ENCODE results near the gene FGFR2.
A peak's percentile ranks its signal among the peaks of the same experiment; 100 is the strongest.

FGFR2 gene

GRCh38 chr10:121611393-121612159 lies 13.3 kb upstream of the FGFR2 start:
- Histone ChIP-seq H3K27ac (no peak overlapping the region), H3K9ac (no peak overlapping the region), H3K4me2 (no peak overlapping the region), H3K4me1 (peaks cover 21% of the 10 kb centered on the region), H3K36me3 (no peaks in the 10 kb centered on the region), H3K9me3 (no peaks in the 10 kb centered on the region), H3K4me3 (no peak overlapping the region), H4K20me1 (no peaks in the 10 kb centered on the region; the same call in 1 of the 2 replicates), H3K27me3 (peaks cover 16% of the 10 kb centered on the region)
- TF ChIP-seq Cebpa-rat (IDR thresholded peaks at IDR 0.05), result no peak

DNA sequence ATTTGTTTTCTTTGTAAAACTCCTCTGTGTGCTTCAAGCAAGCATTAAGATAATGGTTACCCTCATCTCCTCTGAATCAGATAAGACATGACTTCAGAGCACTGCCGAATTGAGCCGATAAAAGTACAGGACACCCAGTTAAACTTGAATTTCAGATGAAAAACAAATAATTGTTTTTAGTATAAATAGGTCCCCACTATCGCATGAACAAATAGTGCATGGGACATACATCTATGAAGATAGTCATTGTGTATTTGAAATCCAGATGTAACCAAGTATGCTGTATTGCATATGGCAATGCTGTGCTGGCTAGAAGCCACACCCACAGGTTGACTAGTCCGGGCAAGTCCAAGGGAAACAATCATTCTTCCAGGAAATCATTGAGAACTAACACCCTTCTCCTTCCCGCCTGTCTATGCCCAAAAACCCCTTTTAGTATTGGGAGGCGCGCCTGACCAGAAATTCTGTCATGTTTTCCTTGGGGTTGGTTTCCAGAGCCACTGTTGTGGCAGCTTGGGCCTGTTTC lies 12.6 kb upstream of the FGFR2 start:
- Histone ChIP-seq H3K27ac (no peak overlapping the region), H3K27me3 (peaks cover 16% of the 10 kb centered on the region), H3K4me2 (no peak overlapping the region), H4K20me1 (no peaks in the 10 kb centered on the region; the same call in 1 of the 2 replicates), H3K36me3 (no peaks in the 10 kb centered on the region), H3K9me3 (no peaks in the 10 kb centered on the region), H3K4me3 (no peak overlapping the region), H3K9ac (no peak overlapping the region), H3K4me1 (peaks cover 28% of the 10 kb centered on the region)
- no peak for TF ChIP-seq Cebpa-rat (IDR thresholded peaks at IDR 0.05)

DNA sequence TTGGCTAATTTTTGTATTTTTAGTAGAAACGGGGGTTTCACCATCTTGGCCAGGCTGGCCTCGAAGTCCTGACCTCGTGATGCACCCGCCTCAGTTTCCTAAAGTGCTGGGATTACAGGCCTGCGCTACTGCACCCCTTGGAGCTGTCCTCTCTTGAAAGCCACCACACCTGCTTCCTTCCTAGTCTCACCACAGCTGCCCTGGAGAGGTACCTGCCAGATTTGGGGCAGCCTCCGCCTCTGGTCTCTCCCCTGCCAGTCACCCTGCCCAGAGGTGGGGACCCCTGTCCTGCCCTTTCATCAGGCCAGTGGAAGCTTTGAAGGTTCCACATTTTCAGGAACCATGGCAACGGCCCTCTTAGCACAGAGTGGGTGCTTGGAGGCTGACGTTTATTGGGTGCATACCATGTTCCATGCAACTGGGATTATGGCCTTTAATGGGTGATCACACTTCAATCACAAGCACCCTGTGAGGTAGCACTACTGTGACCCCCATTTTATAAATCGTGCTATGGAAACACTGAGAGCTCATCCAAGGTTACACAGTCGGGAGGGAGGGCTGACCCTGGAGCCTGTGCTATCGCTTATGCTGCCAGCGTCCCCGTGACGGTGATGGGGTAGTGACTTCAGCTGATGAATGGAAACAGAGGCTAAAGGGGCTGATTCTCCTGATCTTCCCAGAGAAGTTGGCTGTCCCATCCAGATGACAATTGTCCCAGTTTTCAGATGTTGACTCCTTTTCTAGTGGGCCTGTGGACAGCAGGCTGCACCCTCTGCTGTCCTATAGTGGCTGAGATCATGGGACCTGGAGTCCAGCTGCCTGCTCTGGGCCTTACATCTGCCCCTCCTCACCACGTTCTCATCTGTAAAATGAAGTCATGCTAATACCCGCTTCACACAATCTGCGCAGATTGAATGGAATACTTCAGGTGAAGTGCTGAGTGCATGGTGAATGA lies 11.5 kb upstream of the FGFR2 start:
- Histone ChIP-seq H3K4me3 (no peak overlapping the region), H3K9ac (no peak overlapping the region), H3K27ac (no peak overlapping the region), H3K27me3 (peaks cover 16% of the 10 kb centered on the region), H3K9me3 (no peaks in the 10 kb centered on the region), H4K20me1 (no peaks in the 10 kb centered on the region; the same call in 1 of the 2 replicates), H3K4me2 (no peak overlapping the region), H3K36me3 (no peaks in the 10 kb centered on the region), H3K4me1 (peaks cover 33% of the 10 kb centered on the region)
- no peak for TF ChIP-seq Cebpa-rat (IDR thresholded peaks at IDR 0.05)

GRCh38 chr10:121608469-121609190 lies 10.4 kb upstream of the FGFR2 start:
- H3K4me2 ChIP-seq, result peak overlapping the region; percentile 92
- no peaks in the 10 kb centered on the region for H3K36me3 ChIP-seq
- H3K4me3 ChIP-seq, result peak overlapping the region; percentile 47; the same call in 1 of the 2 replicates
- no peak overlapping the region for H3K27ac ChIP-seq
- no peak for TF ChIP-seq Cebpa-rat (IDR thresholded peaks at IDR 0.05)
- no peaks in the 10 kb centered on the region for H3K9me3 ChIP-seq
- H3K9ac ChIP-seq, result no peak overlapping the region
- H3K27me3 ChIP-seq, result peaks cover 16% of the 10 kb centered on the region
- no peaks in the 10 kb centered on the region; the same call in 1 of the 2 replicates for H4K20me1 ChIP-seq
- peaks cover 33% of the 10 kb centered on the region for H3K4me1 ChIP-seq

DNA sequence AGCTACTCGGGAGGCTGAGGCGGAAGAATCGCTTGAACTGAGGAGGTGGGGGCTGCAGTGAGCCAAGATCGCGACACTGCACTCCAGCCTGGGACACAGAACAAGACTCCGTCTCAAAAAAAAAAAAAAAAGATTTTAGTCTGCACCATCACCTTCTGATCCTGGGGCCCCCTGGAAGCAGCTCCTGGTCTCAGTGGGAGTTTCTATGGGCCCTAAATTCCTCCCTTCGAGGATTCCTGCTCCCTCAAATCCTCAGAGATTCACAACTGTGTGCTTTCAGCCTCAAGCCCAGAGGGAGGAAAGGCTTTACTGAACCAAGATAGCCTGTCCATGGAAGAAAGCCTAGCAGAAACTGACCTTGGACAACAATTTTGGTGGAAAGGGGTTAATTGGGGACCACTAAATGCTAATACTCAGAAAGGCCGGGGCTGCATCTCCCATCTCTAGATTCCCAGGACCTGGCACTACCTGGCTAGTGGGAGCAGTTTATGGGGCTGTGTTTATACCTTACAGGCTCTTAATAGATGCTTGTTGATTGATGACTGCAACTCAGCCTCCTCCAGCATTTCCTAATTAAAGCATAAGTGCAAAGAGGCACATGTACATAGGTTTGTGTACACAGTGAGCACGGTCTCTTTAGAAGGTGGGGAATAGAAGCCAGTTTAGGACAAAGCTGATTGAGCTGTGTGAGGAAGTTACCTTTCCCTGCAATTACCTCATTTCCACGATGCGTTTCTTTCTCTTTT lies 9.2 kb upstream of the FGFR2 start:
- H3K9ac ChIP-seq, result no peak overlapping the region
- H3K9me3 ChIP-seq, result no peaks in the 10 kb centered on the region
- H3K4me3 ChIP-seq, result no peak overlapping the region
- H3K4me2 ChIP-seq, result peak overlapping the region; percentile 57; the same call in 1 of the 2 replicates
- no peaks in the 10 kb centered on the region; the same call in 1 of the 2 replicates for H4K20me1 ChIP-seq
- no peak overlapping the region for H3K27ac ChIP-seq
- peaks cover 33% of the 10 kb centered on the region for H3K4me1 ChIP-seq
- peaks cover 16% of the 10 kb centered on the region for H3K27me3 ChIP-seq
- H3K36me3 ChIP-seq, result no peaks in the 10 kb centered on the region
- TF ChIP-seq Cebpa-rat (IDR thresholded peaks at IDR 0.05), result no peak

DNA sequence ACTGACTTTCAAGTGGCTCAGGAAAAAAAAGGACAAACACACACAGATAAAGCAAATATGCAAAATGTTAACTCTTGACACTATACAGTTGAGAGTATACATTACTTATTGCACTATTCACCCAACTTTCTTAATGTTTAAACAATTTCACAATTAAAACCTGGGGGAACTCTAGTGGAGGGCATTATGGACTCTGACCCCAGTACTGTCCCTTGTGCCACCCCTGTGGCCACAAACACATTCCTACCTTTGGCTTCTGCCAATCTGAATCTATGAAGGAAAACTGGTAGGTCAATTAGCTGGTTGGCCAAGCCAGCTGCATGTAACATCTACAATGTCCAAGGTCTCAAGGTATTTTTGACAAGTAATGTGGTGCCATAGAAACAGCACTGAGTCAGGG lies 7.5 kb upstream of the FGFR2 start:
- H3K4me1 ChIP-seq, result peaks cover 41% of the 10 kb centered on the region
- no peak overlapping the region for H3K27ac ChIP-seq
- no peaks in the 10 kb centered on the region for H3K9me3 ChIP-seq
- H4K20me1 ChIP-seq, result no peaks in the 10 kb centered on the region; the same call in 1 of the 2 replicates
- H3K4me3 ChIP-seq, result no peak overlapping the region
- H3K27me3 ChIP-seq, result peaks cover 29% of the 10 kb centered on the region
- no peaks in the 10 kb centered on the region for H3K36me3 ChIP-seq
- peak overlapping the region; percentile 57 for H3K4me2 ChIP-seq
- H3K9ac ChIP-seq, result no peak overlapping the region
- TF ChIP-seq Cebpa-rat (IDR thresholded peaks at IDR 0.05), result no peak

- TF ChIP-seq Cebpa-rat (IDR thresholded peaks at IDR 0.05), result no peak
- Histone ChIP-seq H4K20me1 (peaks cover 32% of the 10 kb centered on the region), H3K9me3 (no peaks in the 10 kb centered on the region), H3K36me3 (no peaks in the 10 kb centered on the region), H3K4me1 (peaks cover 54% of the 10 kb centered on the region), H3K27me3 (peaks cover 55% of the 10 kb centered on the region), H3K9ac (no peak overlapping the region), H3K4me2 (peak overlapping the region; percentile 78), H3K4me3 (no peak overlapping the region), H3K27ac (no peak overlapping the region)
Observed at GRCh38 chr10:121601458-121601857, 3.2 kb upstream of the FGFR2 start.

DNA sequence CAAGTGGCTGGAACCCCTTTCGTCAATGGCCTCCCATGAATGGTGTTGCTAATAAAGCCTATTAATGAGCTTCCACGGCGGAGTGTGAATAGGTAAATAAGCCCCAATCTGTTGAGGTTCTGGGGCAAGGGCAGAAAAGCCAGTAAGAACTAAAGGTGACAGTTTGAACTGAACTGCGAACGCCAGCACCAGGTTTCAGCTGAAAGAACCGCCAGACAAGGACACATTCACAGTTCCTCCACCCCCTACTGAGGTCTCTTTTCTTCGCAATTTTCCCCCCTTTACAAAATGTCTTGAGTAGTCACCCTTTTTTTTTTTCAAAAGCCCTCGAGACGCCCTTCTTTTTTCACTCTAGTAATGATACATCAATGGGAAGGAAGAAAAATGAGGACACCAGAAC lies 2.4 kb upstream of the FGFR2 start:
- Histone ChIP-seq H3K4me3 (0 out of 2 replicates have a peak overlapping the region, but pooled peaks have one; percentile 5), H3K27me3 (peaks cover 64% of the 10 kb centered on the region), H4K20me1 (peaks cover 40% of the 10 kb centered on the region), H3K27ac (no peak overlapping the region), H3K36me3 (no peaks in the 10 kb centered on the region), H3K9me3 (no peaks in the 10 kb centered on the region), H3K4me1 (peaks cover 45% of the 10 kb centered on the region), H3K9ac (no peak overlapping the region), H3K4me2 (peak overlapping the region; percentile 78)
- no peak for TF ChIP-seq Cebpa-rat (IDR thresholded peaks at IDR 0.05)

Data from BLaER1 (cell line).